ENCODE measurements around the gene GNS. TPM values are rescaled to one million over a fixed set of nuclear protein-coding genes. Genes with fewer than 3 reads are reported as not detected.
A peak's percentile ranks its signal among the peaks of the same experiment; 100 is the strongest.

Gene GNS
- total RNA-seq, 2 experiments from 2014 or later, result 8.7 to 10.0 TPM

DNA sequence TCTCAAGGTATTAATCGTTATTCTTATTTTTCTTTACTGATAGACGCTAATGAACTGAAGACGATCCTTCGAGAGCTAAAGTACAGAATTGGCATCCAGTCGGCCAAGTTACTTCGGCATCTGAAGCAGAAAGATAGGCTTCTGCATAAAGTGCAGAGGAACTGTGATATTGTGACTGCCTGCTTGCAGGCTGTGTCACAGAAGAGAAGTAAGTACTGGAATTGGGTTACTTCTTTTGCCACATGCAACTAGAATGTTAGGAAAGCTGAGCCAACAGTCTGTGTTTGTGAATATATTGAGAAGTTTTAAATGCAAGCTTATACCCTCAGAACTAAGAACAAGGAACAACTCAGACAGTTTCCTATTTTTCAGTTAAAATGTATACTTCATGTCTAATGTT, 26.6 kb upstream of the GNS start:
- ChIA-PET POLR2A (interaction anchor here (0.6 kb wide), 1 partner anchor 49 kb away, joined by 3 read pairs; no protein-coding TSS in a partner anchor), CTCF (interaction anchor here (1.2 kb wide), 1 partner anchor 16 kb away, joined by 4 read pairs; no protein-coding TSS in a partner anchor)
- Mint-ChIP-seq H3K9me3 (no peaks in the 10 kb centered on the region), H3K4me3 (no peak overlapping the region), H3K27me3 (peaks cover 46% of the 10 kb centered on the region), H3K4me1 (ENCODE audit: low read depth) (peaks cover 15% of the 10 kb centered on the region), H3K27ac (no peak overlapping the region), H3K36me3 (ENCODE audit: low read depth) (no peaks in the 10 kb centered on the region)
- intact Hi-C loops (cut with DNase I, micrococcal nuclease), result no loop called here
- peaks cover 11% of the 10 kb centered on the region for H3K4me1 ChIP-seq (ENCODE audit: insufficient read depth, low read length)
- H3K27ac ChIP-seq (ENCODE audit: low read depth in 1 of 2, low read length in 2 of 2), result no peak overlapping the region
- DNase-seq (no peak), ATAC-seq (ENCODE audit: poor library complexity) (no peak)
- TF ChIP-seq, protein P1, sequence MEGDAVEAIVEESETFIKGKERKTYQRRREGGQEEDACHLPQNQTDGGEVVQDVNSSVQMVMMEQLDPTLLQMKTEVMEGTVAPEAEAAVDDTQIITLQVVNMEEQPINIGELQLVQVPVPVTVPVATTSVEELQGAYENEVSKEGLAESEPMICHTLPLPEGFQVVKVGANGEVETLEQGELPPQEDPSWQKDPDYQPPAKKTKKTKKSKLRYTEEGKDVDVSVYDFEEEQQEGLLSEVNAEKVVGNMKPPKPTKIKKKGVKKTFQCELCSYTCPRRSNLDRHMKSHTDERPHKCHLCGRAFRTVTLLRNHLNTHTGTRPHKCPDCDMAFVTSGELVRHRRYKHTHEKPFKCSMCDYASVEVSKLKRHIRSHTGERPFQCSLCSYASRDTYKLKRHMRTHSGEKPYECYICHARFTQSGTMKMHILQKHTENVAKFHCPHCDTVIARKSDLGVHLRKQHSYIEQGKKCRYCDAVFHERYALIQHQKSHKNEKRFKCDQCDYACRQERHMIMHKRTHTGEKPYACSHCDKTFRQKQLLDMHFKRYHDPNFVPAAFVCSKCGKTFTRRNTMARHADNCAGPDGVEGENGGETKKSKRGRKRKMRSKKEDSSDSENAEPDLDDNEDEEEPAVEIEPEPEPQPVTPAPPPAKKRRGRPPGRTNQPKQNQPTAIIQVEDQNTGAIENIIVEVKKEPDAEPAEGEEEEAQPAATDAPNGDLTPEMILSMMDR (IDR thresholded peaks at IDR 0.05), result no peak
- H3K27me3 ChIP-seq (ENCODE audit: control insufficient read depth in 1 of 2, insufficient read depth in 2 of 2, low read length in 2 of 2), result peaks cover 24 to 46% of the 10 kb centered on the region in 2 experiments
- no peaks in the 10 kb centered on the region for H3K36me3 ChIP-seq (ENCODE audit: insufficient read depth, low read length)
- H3K9me3 ChIP-seq (ENCODE audit: control insufficient read depth in 1 of 2, insufficient read depth in 1 of 2, low read length in 2 of 2), result no peaks in the 10 kb centered on the region
- no peak overlapping the region for H3K4me3 ChIP-seq (ENCODE audit: low read length)

DNA sequence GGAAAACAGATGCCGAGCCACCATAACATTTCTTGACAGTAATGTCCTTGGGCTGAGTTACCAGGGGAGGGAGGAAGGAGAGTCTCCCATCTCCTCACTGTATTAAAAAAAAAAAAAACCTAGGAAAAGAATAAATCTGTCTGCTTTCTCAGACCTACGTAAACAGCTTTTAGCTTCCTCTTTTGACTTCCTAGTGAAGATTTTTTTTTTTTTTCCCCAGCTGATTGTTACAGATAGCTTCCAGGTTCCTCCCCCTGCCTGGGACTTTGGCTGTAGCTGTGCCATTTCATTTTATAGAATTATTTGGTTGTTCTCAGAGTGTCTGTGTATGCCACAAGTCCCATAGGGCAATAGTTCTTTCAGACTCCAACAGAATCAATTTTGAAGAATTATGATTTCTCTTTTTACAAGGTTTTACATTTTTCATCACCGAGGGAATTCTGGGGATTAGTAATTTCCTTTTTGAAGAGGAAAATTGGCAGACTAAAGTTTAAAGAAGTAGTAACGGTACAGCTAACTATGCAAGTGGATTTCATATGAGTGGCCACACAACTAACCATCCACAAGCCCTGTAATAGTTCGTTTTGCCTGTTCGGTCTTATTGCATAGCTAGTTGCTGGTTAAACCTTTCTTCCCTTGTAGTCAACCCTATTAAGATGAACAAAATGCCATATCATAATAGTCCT, 23.1 kb upstream of the GNS start:
- intact Hi-C loops (cut with DNase I, micrococcal nuclease), result no loop called here
- H3K4me3 Mint-ChIP-seq, result peak overlapping the region; percentile 89
- H3K27ac Mint-ChIP-seq, result no peak overlapping the region
- ATAC-seq (ENCODE audit: poor library complexity), result no peak
- H3K4me1 ChIP-seq (ENCODE audit: insufficient read depth, low read length), result peaks cover 17% of the 10 kb centered on the region
- no peak overlapping the region for H3K4me3 ChIP-seq (ENCODE audit: low read length)
- peaks cover 0 to 6% of the 10 kb centered on the region in 2 experiments for H3K9me3 ChIP-seq (ENCODE audit: control insufficient read depth in 1 of 2, insufficient read depth in 1 of 2, low read length in 2 of 2)
- DNase-seq, result peak in 2 of 14 experiments; percentile 19 to 22
- H3K27me3 Mint-ChIP-seq, result peaks cover 69% of the 10 kb centered on the region
- H3K9me3 Mint-ChIP-seq, result no peaks in the 10 kb centered on the region
- no peak overlapping the region for H3K27ac ChIP-seq (ENCODE audit: low read depth in 1 of 2, low read length in 2 of 2)
- POLR2A ChIA-PET, result no interaction called here
- H3K27me3 ChIP-seq (ENCODE audit: control insufficient read depth in 1 of 2, insufficient read depth in 2 of 2, low read length in 2 of 2), result peaks cover 33 to 63% of the 10 kb centered on the region in 2 experiments
- H3K4me1 Mint-ChIP-seq (ENCODE audit: low read depth), result peaks cover 20% of the 10 kb centered on the region
- TF ChIP-seq, protein P1 (IDR thresholded peaks at IDR 0.05), result no peak
- CTCF ChIA-PET, result interaction anchor here (0.7 to 2.2 kb wide), 2 partner anchors 14 to 290 kb away, joined by 3 to 9 read pairs; no protein-coding TSS in a partner anchor
- H3K36me3 ChIP-seq (ENCODE audit: insufficient read depth, low read length), result no peaks in the 10 kb centered on the region
- H3K36me3 Mint-ChIP-seq (ENCODE audit: low read depth), result peaks cover 1% of the 10 kb centered on the region

DNA sequence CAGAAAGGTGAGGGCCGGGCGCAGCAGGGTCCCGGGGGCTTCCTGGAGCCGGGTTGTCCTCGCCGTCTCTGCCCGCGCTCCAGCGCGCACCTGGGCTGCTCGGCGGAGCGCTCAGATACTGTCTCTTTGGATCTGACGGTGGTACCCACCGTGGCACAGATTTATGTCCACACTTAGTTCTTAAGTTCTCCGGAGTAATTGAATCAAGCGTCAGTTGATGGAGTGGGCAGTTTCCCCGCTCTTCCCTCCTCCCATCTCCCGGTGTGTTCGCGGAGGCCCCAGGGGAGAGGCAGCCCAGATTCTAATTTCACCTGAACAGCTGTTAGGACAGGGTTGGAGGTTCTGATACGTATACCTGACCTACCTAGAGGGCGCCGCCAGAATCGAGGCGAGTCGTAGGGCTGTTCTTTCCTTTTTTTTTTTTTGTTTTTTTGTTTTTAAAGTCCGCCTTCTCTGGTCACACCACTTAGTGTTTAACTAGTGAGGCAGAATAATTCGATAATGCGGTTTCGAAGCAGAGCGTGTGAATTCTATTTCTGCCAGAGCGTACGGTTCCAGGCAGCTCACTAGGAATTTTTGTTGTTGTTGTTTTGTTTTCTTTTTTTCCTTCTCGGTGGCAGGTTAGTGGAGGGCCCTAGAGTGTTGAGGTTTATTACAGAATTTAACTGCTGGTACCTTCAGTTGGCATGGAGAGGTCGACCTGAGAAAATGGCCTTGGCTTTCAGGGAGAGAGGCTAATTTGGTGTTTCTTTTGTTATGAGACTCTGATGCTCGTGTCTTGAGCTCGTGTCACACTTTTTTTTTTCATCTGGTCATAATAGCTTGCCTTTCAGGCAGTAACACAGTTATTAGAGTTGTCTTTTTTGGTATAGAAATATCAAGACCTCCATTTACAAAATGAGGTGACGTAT, 22.3 kb upstream of the GNS start:
- H3K4me1 ChIP-seq (ENCODE audit: insufficient read depth, low read length), result peaks cover 17% of the 10 kb centered on the region
- peak in 5 of 14 experiments; percentile 1 to 20 (median 10) for DNase-seq
- peak; percentile 43 for ATAC-seq (ENCODE audit: poor library complexity)
- H3K36me3 ChIP-seq (ENCODE audit: insufficient read depth, low read length), result no peaks in the 10 kb centered on the region
- intact Hi-C loops (cut with DNase I, micrococcal nuclease), result no loop called here
- peaks cover 20% of the 10 kb centered on the region for H3K4me1 Mint-ChIP-seq (ENCODE audit: low read depth)
- ChIA-PET POLR2A (interaction anchor here (1.4 kb wide), 1 partner anchor 15 kb away, joined by 5 read pairs; no protein-coding TSS in a partner anchor), CTCF (interaction anchor here (1.1 to 2.2 kb wide), 2 partner anchors 14 to 15 kb away, joined by 3 to 9 read pairs; no protein-coding TSS in a partner anchor)
- H3K27me3 Mint-ChIP-seq, result peaks cover 77% of the 10 kb centered on the region
- H3K27me3 ChIP-seq (ENCODE audit: control insufficient read depth in 1 of 2, insufficient read depth in 2 of 2, low read length in 2 of 2), result peaks cover 33 to 63% of the 10 kb centered on the region in 2 experiments
- peak overlapping the region; percentile 35 for H3K4me3 ChIP-seq (ENCODE audit: low read length)
- H3K27ac ChIP-seq (ENCODE audit: low read depth in 1 of 2, low read length in 2 of 2), result no peak overlapping the region
- peaks cover 3 to 6% of the 10 kb centered on the region in 2 experiments for H3K9me3 ChIP-seq (ENCODE audit: control insufficient read depth in 1 of 2, insufficient read depth in 1 of 2, low read length in 2 of 2)
- no peak overlapping the region for H3K27ac Mint-ChIP-seq
- H3K9me3 Mint-ChIP-seq, result peaks cover 2% of the 10 kb centered on the region
- H3K4me3 Mint-ChIP-seq, result peak overlapping the region; percentile 89
- TF ChIP-seq, protein P1 (IDR thresholded peaks at IDR 0.05), result no peak
- H3K36me3 Mint-ChIP-seq (ENCODE audit: low read depth), result peaks cover 9% of the 10 kb centered on the region

All from CD4-positive, alpha-beta T cell (primary cell).